Activated naive CD4-positive, alpha-beta T cell (primary cell): ENCODE measurements around the gene KRTAP21-3.
"Not testable (repeated sequence)": the region's sequence is repeated elsewhere in the genome, so short reads cannot be mapped to it uniquely, and the experiment has no call there.

ENCODE experiments used
- DNase-seq, 4 experiments: peaks; one replicate each; lab custom pipeline; 2025; lab: John Stamatoyannopoulos, UW

Gene KRTAP21-3

GRCh38 chr21:30718239-30718909 is at the start of gene KRTAP21-3:
Gene KRTAP21-3, minus strand, starts transcription at chr21:30718777. Its CDS starts 18 bp downstream, at chr21:30718759.
- no peak for DNase-seq

- no peak for DNase-seq
Observed at GRCh38 chr21:30760776-30761175, 42.2 kb upstream of the KRTAP21-3 start.

GRCh38 chr21:30758306-30758705 is 39.7 kb upstream of the KRTAP21-3 start:
- no peak for DNase-seq

GRCh38 chr21:30755328-30755727 is 36.8 kb upstream of the KRTAP21-3 start, which contains the start of gene KRTAP21-1:
Gene KRTAP21-1, minus strand, starts transcription at chr21:30755428. Its CDS starts 50 bp downstream, at chr21:30755378.
- DNase-seq: not testable (repeated sequence)

- DNase-seq: no peak
Observed at GRCh38 chr21:30747159-30747558, 28.6 kb upstream of the KRTAP21-3 start, which contains the start of gene KRTAP21-2. Gene KRTAP21-2, minus strand, starts transcription at chr21:30747259. Its CDS starts 57 bp downstream, at chr21:30747202.

- no peak for DNase-seq
Observed at GRCh38 chr21:30740462-30740861, 21.9 kb upstream of the KRTAP21-3 start.

- no peak for DNase-seq
Observed at GRCh38 chr21:30733026-30733425, 14.4 kb upstream of the KRTAP21-3 start.

- no peak for DNase-seq
Observed at GRCh38 chr21:30726726-30727125, 8.1 kb upstream of the KRTAP21-3 start.

- no peak for DNase-seq
Observed at GRCh38 chr21:30719401-30719800, 824 bp upstream of the KRTAP21-3 start.

GRCh38 chr21:30717105-30717504 is 1.5 kb downstream of the KRTAP21-3 start:
- no peak for DNase-seq

- DNase-seq: no peak
Observed at GRCh38 chr21:30714946-30715345, 3.6 kb downstream of the KRTAP21-3 start.

GRCh38 chr21:30714456-30714855 is 4.1 kb downstream of the KRTAP21-3 start:
- no peak for DNase-seq

GRCh38 chr21:30713766-30714165 is 4.8 kb downstream of the KRTAP21-3 start:
- DNase-seq: no peak

GRCh38 chr21:30710499-30710898 is 8.1 kb downstream of the KRTAP21-3 start:
- DNase-seq: no peak

GRCh38 chr21:30707409-30707808 is 11.2 kb downstream of the KRTAP21-3 start:
- DNase-seq: no peak

- no peak for DNase-seq
Observed at GRCh38 chr21:30695956-30696355, 22.6 kb downstream of the KRTAP21-3 start.

- DNase-seq: no peak
Observed at GRCh38 chr21:30689822-30690221, 28.8 kb downstream of the KRTAP21-3 start.

GRCh38 chr21:30684506-30684905 is 34.1 kb downstream of the KRTAP21-3 start:
- no peak for DNase-seq

GRCh38 chr21:30680586-30680985 is 38.0 kb downstream of the KRTAP21-3 start:
- no peak for DNase-seq

GRCh38 chr21:30676737-30677136 is 41.8 kb downstream of the KRTAP21-3 start:
- no peak for DNase-seq

- DNase-seq: no peak
Observed at GRCh38 chr21:30674312-30674711, 44.3 kb downstream of the KRTAP21-3 start.

- DNase-seq: no peak
Observed at GRCh38 chr21:30672985-30673650, 45.5 kb downstream of the KRTAP21-3 start.

- no peak for DNase-seq
Observed at GRCh38 chr21:30668776-30669175, 49.8 kb downstream of the KRTAP21-3 start.
